ENCODE results near the gene USP35.

DNA sequence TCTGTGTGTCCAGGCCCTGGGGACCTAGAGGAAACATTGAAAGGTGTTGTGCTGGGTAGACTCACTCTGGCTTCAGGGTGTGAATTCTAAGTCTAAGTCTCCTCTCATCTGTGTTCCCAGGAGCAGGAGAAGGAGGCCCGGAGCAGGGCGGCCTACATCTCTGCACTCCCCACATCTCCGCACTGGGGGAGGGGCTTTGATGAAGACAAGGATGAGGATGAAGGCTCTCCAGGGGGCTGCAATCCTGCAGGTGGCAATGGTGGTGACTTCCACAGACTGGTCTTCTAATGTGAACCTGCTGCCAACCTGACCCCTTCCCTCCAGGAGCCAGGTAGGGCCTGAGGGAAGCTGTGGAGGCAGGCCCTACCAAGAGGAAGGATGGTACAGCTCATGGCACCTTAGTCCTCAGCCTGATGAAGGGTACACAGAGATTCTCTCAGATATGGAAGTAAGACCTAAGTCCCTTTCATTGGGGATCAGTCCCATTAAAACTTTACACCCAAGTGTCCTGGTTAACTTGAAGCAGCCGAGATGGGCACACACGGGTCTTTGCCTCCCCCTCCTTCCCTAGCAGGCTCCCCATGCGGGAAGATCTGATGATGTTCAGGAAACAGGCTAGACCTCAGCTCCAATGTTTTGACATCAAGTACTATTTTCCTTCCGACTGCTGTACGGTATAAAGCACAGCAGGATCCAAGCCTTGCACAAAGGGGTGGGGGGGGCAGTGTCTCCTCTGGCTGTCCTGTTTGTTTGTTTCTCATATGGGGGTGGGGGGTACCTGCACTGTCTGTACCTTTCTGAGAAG, 25.0 kb downstream of the USP35 start:
- TF ChIP-seq ELF1 (IDR thresholded peaks at IDR 0.05) (no peak), JUND (IDR thresholded peaks at IDR 0.05) (no peak), MAX (IDR thresholded peaks at IDR 0.05; ENCODE audit: low read depth) (no peak), EP300 (IDR thresholded peaks at IDR 0.05; ENCODE audit: borderline replicate concordance in 1 of 2, low read depth in 1 of 2, low read length in 1 of 2) (no peak), CTCF (IDR thresholded peaks at IDR 0.05) (no peak)

Measured in SK-N-SH (cell line).